K562 (cell line): ENCODE data around the gene DDX54. TPM values are rescaled to one million over a fixed set of nuclear protein-coding genes. Genes with fewer than 3 reads are reported as not detected.

ENCODE experiments used
- ARHGAP35 ChIP-seq: fragments of 450-650 bp; IDR thresholded peaks from 2 replicates; pipeline ENCODE4 v1.6.1; 2018; ENCODE audit not compliant: partially characterized antibody
- CHD4 ChIP-seq: fragments of 200-600 bp; sonication (generic); IDR thresholded peaks from 3 replicates; pipeline ENCODE4 v1.6.1; 2012; ENCODE audit warnings: low read depth, mild to moderate bottlenecking, mixed read lengths, low read length, inconsistent platforms; ENCODE audit not compliant: insufficient read depth, insufficient replicate concordance, poor library complexity, severe bottlenecking
- EP400 ChIP-seq: fragments of 450-650 bp; IDR thresholded peaks from 2 replicates; pipeline ENCODE4 v1.6.1; 2017; ENCODE audit warnings: antibody characterized with exemption, mild to moderate bottlenecking, moderate library complexity
- ESRRA ChIP-seq: fragments of 450-650 bp; IDR thresholded peaks from 2 replicates; pipeline ENCODE4 v1.6.1; 2014; ENCODE audit warnings: low read depth, mild to moderate bottlenecking, moderate library complexity, borderline replicate concordance
- HIVEP1 ChIP-seq: fragments of 250-450 bp; sonication (Bioruptor Pico); IDR thresholded peaks from 2 replicates; pipeline ENCODE4 v1.4.0; 2020; ENCODE audit warnings: mild to moderate bottlenecking
- LARP7 ChIP-seq: fragments of 450-650 bp; IDR thresholded peaks from 2 replicates; pipeline ENCODE4 v1.6.1; 2016
- MAFG ChIP-seq: fragments of 450-650 bp; conservative IDR thresholded peaks from 2 replicates; pipeline ENCODE4 v1.6.1; 2016; ENCODE audit warnings: missing genetic modification characterization, missing compliant biosample characterization
- POLR2H ChIP-seq: IDR thresholded peaks from 2 replicates; pipeline ENCODE4 v1.6.1; 2016; ENCODE audit warnings: missing genetic modification characterization, low read depth, mild to moderate bottlenecking, control low read depth, missing compliant biosample characterization, moderate library complexity
- PREB ChIP-seq: sonication (generic); formaldehyde crosslinking; IDR thresholded peaks from 2 replicates; pipeline ENCODE4 v1.8.1; 2023; ENCODE audit warnings: mild to moderate bottlenecking, missing genetic modification reagents
- RCOR1 ChIP-seq, 2 experiments: IDR thresholded peaks; 2 replicates each; pipeline ENCODE4 v1.6.1; 2012; ENCODE audit warnings: low read depth in 2 of 2, low read length in 2 of 2, borderline replicate concordance in 1 of 2, improper control_type of control experiment in 1 of 2
- STAT5A ChIP-seq: IDR thresholded peaks from 2 replicates; pipeline ENCODE4 v1.6.1; 2012; ENCODE audit warnings: low read length, inconsistent platforms, borderline replicate concordance
- TAF1 ChIP-seq: IDR thresholded peaks from 2 replicates; pipeline ENCODE4 v1.6.1; 2011; ENCODE audit warnings: mild to moderate bottlenecking, low read length, moderate library complexity; ENCODE audit not compliant: insufficient read depth, control insufficient read depth, severe bottlenecking; ENCODE audit errors: extremely low read depth
- TFE3 ChIP-seq: fragments of 450-650 bp; formaldehyde crosslinking; IDR thresholded peaks from 2 replicates; pipeline ENCODE4 v1.4.0; 2020; ENCODE audit warnings: mild to moderate bottlenecking, mixed read lengths
- THRA ChIP-seq: fragments of 450-650 bp; IDR thresholded peaks from 2 replicates; pipeline ENCODE4 v1.6.1; 2017; ENCODE audit warnings: mild to moderate bottlenecking, moderate library complexity
- ZBED1 ChIP-seq: IDR thresholded peaks from 2 replicates; pipeline ENCODE4 v1.6.1; 2014
- ZNF124 ChIP-seq: sonication (generic); formaldehyde crosslinking; IDR thresholded peaks from 2 replicates; pipeline ENCODE4 v1.8.1; 2022; ENCODE audit warnings: missing genetic modification reagents
- ZNF212 ChIP-seq: fragments of 450-650 bp; formaldehyde crosslinking; IDR thresholded peaks from 2 replicates; pipeline ENCODE4 v1.4.0; 2020; ENCODE audit warnings: mild to moderate bottlenecking
- ZNF3 ChIP-seq: fragments of 250-450 bp; sonication (Bioruptor Pico); IDR thresholded peaks from 2 replicates; pipeline ENCODE4 v1.5.0; 2021; ENCODE audit warnings: mild to moderate bottlenecking, moderate library complexity
- ZNF384 ChIP-seq: IDR thresholded peaks from 2 replicates; pipeline ENCODE4 v1.6.1; 2012; ENCODE audit warnings: low read depth, low read length, improper control_type of control experiment
- ZNF449 ChIP-seq: fragments of 250-450 bp; sonication (Bioruptor Pico); IDR thresholded peaks from 2 replicates; pipeline ENCODE4 v1.8.0; 2022; ENCODE audit warnings: moderate library complexity, mild to moderate bottlenecking, inconsistent platforms
- ZNF518B ChIP-seq: fragments of 250-450 bp; sonication (Bioruptor Pico); IDR thresholded peaks from 2 replicates; pipeline ENCODE4 v1.5.0; 2021; ENCODE audit warnings: mild to moderate bottlenecking, moderate library complexity
- polyA plus RNA-seq, 8 experiments: library from polyadenylated mRNA; depleted of rRNA in 4 of 8; stranded (reverse) in 5 of 8; unstranded in 3 of 8; fragments of >200 nt; fragmentation: Nextera tagmentation in 2 of 8; fragmentation: Illumina TruSeq in 1 of 8; extraction: Ambion mirVana in 2 of 8; extraction: Trizol in 1 of 8; gene quantifications; 2 replicates each; pipeline versions ENCODE4 v1.2.1 to v1.2.3, GENCODE V29; 2011 to 2014; ENCODE audit warnings: inconsistent platforms in 1 of 8, missing spikeins in 1 of 8
- total RNA-seq, 7 experiments: library from RNA; depleted of rRNA in 6 of 7; stranded (reverse); fragments of >200 nt in 6 of 7; fragmentation: Illumina TruSeq in 2 of 7; extraction: Trizol in 2 of 7; gene quantifications; 2 replicates each; pipeline versions ENCODE4 v1.2.1 to v1.2.3, GENCODE V29; 2011 to 2021; ENCODE audit warnings: low replicate concordance in 1 of 7

The DDX54 gene
- total and polyA plus RNA-seq, 9 of the 15 experiments (the other 6 are each of a cell fraction or from before 2014, with no cell fraction given): 1.4 to 135 (median 51.4) TPM

- no peak for TF ChIP-seq CHD4
- TF ChIP-seq HIVEP1 (CRISPR knock-in tag): no peak
- TF ChIP-seq STAT5A: no peak
- TF ChIP-seq ZNF449: no peak
- peak in 1 of 2 experiments; percentile 36; a peak in 1 of 4 replicates for TF ChIP-seq RCOR1 (IDR thresholded peaks at IDR 0.05; ENCODE audit: borderline replicate concordance in 1 of 2, low read depth in 2 of 2, low read length in 2 of 2)
- no peak for TF ChIP-seq ZNF518B (CRISPR knock-in tag)
- no peak for TF ChIP-seq MAFG
- TF ChIP-seq LARP7: no peak
- no peak for TF ChIP-seq TAF1
- no peak for TF ChIP-seq ZNF212 (CRISPR knock-in tag)
- TF ChIP-seq ZBED1: no peak
- no peak for TF ChIP-seq ZNF3 (CRISPR knock-in tag)
- TF ChIP-seq TFE3: no peak
- TF ChIP-seq ESRRA: no peak
- peak; percentile 99 for TF ChIP-seq ZNF384
- TF ChIP-seq THRA: no peak
- TF ChIP-seq PREB (CRISPR knock-in tag): no peak
- TF ChIP-seq EP400: no peak
- no peak for TF ChIP-seq ARHGAP35
- TF ChIP-seq ZNF124 (CRISPR knock-in tag): no peak
- TF ChIP-seq POLR2H (tag): no peak
These were observed 11.7 kb upstream of the DDX54 start (continued) for GRCh38 chr12:113196990-113197389.
